PC-3 (cell line): ENCODE measurements around the gene MIEF1. TPM values are rescaled to one million over a fixed set of nuclear protein-coding genes. Genes with fewer than 3 reads are reported as not detected.

Experiments used
- ATAC-seq: fragments of 200-7000 bp; cut with Tn5 transposase; 2 replicates; pipeline ENCODE4 v1.9.1; 2020; ENCODE audit warnings: mild to moderate bottlenecking, moderate library complexity
- BruUV-seq: library from RNA; stranded (reverse); fragments of 400-500 nt; replicated peaks from 2 replicates; lab custom pipeline; 2021; lab: Mats Ljungman, UMichigan
- CTCF ChIA-PET: fragments of 300-600 bp; sonication (Branson Sonifier 250); formaldehyde crosslinking; loops from one replicate; lab custom pipeline; 2022; ENCODE audit warnings: antibody characterized with exemption; lab: Charles Lee
- POLR2A ChIA-PET: fragments of 300-600 bp; sonication (Branson Sonifier 250); formaldehyde crosslinking; loops from one replicate; lab custom pipeline; 2022; ENCODE audit warnings: antibody characterized with exemption; ENCODE audit not compliant: unreplicated experiment; lab: Charles Lee
- DNase-seq: peaks from one replicate; pipeline ENCODE4 v3.0.0-alpha.2; 2015
- H2AFZ ChIP-seq: fragments of 300-600 bp; sonication (generic); 2 replicates; pipeline ENCODE4 v1.6.0; 2016; ENCODE audit warnings: antibody characterized with exemption, low read length
- H3F3A ChIP-seq: fragments of 300-600 bp; sonication (generic); one replicate; pipeline ENCODE4 v1.6.0; 2017; ENCODE audit warnings: antibody characterized with exemption, low read length, control low read depth, mild to moderate bottlenecking; ENCODE audit not compliant: unreplicated experiment
- H3K27ac ChIP-seq: fragments of 300-600 bp; sonication (generic); 2 replicates; pipeline ENCODE4 v1.5.1; 2016; ENCODE audit warnings: mild to moderate bottlenecking, low read length
- H3K27me3 ChIP-seq: fragments of 300-600 bp; sonication (generic); 2 replicates; pipeline ENCODE4 v1.6.1; 2016; ENCODE audit warnings: low read length, mixed read lengths
- H3K36me3 ChIP-seq: fragments of 300-600 bp; sonication (generic); 2 replicates; pipeline ENCODE4 v1.6.1; 2016; ENCODE audit warnings: low read depth, mixed run types, low read length, mixed read lengths
- H3K4me1 ChIP-seq: fragments of 300-600 bp; sonication (generic); 2 replicates; pipeline ENCODE4 v1.5.1; 2016; ENCODE audit warnings: low read length; ENCODE audit not compliant: insufficient read depth
- H3K4me2 ChIP-seq: fragments of 300-600 bp; sonication (generic); 2 replicates; pipeline ENCODE4 v1.6.0; 2016; ENCODE audit warnings: low read length
- H3K4me3 ChIP-seq: fragments of 300-600 bp; sonication (generic); 2 replicates; pipeline ENCODE4 v1.5.1; 2016; ENCODE audit warnings: mild to moderate bottlenecking, low read length, mixed read lengths
- H3K79me2 ChIP-seq: fragments of 300-600 bp; sonication (generic); 2 replicates; pipeline ENCODE4 v1.6.1; 2017; ENCODE audit warnings: low read length, mixed read lengths
- H3K9ac ChIP-seq: fragments of 300-600 bp; sonication (generic); 2 replicates; pipeline ENCODE4 v1.6.0; 2016; ENCODE audit warnings: mild to moderate bottlenecking, low read length
- H3K9me2 ChIP-seq: fragments of 300-600 bp; sonication (generic); replicated peaks from 2 replicates; pipeline ENCODE4 v1.6.1; 2016; ENCODE audit warnings: mixed run types, low read length, mixed read lengths
- H3K9me3 ChIP-seq: fragments of 300-600 bp; sonication (generic); 2 replicates; pipeline ENCODE4 v1.6.1; 2016; ENCODE audit warnings: low read length, mixed read lengths
- H4K20me1 ChIP-seq: fragments of 300-600 bp; sonication (generic); 2 replicates; pipeline ENCODE4 v1.6.1; 2016; ENCODE audit warnings: low read length, mixed read lengths
- EZH2 ChIP-seq: fragments of 300-600 bp; sonication (generic); IDR thresholded peaks from one replicate; pipeline ENCODE4 v1.6.1; 2017; ENCODE audit warnings: antibody characterized with exemption, mild to moderate bottlenecking, low read length; ENCODE audit not compliant: unreplicated experiment
- EZH2phosphoT487 ChIP-seq: fragments of 300-600 bp; sonication (generic); IDR thresholded peaks from 2 replicates; pipeline ENCODE4 v1.6.1; 2018; ENCODE audit warnings: mild to moderate bottlenecking, antibody characterized with exemption, low read length, borderline replicate concordance
- intact Hi-C: fragments of 100-400 bp; cut with micrococcal nuclease; formaldehyde crosslinking; loops from 2 replicates; pipeline ENCODE4 v1.9.0; 2023
- total RNA-seq: library from RNA; depleted of rRNA; stranded (reverse); fragments of >200 nt; gene quantifications from 2 replicates; pipeline ENCODE4 v1.2.3, GENCODE V29; 2014
- TF ChIP-seq, protein P1 (sequence below): fragments of 300-600 bp; sonication (generic); conservative IDR thresholded peaks from 2 replicates; pipeline ENCODE4 v1.5.1; 2017; ENCODE audit warnings: antibody characterized with exemption, low read depth, mild to moderate bottlenecking, low read length

The MIEF1 gene
- total RNA-seq, 1 experiment from 2014 or later = 23.2 TPM

DNA sequence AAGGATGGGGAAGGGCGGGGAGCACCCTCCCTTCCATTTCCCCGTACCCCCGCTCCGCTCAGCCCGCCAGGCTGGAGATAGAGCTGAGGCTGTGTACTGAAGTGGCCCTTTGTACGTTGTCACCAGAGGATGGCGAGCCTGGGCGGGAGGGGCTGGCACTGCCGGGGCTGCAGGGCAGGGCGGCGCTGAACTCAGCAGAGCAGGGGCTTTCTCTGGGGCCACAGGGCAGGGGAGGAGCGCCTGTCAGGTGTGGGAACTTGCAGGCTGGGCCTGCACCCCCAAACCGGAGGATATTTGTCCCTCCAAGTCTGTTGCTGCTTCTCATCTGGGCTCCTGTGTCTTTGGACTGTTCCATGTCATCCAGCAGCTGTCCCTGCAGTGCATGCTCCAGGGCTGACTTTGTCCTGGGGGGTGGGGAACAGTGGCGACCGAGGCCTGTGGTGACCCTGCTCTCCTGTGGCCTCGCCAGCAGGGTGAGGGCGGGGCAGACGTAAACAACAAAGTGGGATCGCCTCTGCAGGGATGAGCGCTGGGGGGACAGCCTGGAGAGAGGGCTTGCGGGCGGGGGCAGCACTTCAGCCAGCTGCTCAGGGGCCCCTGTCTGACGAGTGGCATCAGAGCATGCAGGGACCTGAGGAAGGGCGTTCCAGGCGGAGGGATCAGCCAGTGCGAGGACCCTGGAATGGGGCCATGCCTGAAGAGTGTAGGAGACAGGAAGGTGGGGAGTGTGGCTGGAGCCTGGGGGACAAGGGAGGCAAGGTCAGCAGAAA, 32.2 kb upstream of the MIEF1 start:
- intact Hi-C loops = no loop called here
- H3K27me3 ChIP-seq = no peaks in the 10 kb centered on the region
- H3K79me2 ChIP-seq = no peaks in the 10 kb centered on the region
- DNase-seq (no peak), ATAC-seq (no peak)
- H3K4me2 ChIP-seq = no peak overlapping the region
- no peak overlapping the region for H3K9ac ChIP-seq
- no TSS peak for BruUV-seq
- H3K4me1 ChIP-seq = no peaks in the 10 kb centered on the region
- no peaks in the 10 kb centered on the region for H4K20me1 ChIP-seq
- no peaks in the 10 kb centered on the region for H3K9me2 ChIP-seq
- H3F3A ChIP-seq = no peaks in the 10 kb centered on the region
- H3K36me3 ChIP-seq = no peaks in the 10 kb centered on the region
- no peak for TF ChIP-seq EZH2phosphoT487
- TF ChIP-seq EZH2 = no peak
- TF ChIP-seq, protein P1, sequence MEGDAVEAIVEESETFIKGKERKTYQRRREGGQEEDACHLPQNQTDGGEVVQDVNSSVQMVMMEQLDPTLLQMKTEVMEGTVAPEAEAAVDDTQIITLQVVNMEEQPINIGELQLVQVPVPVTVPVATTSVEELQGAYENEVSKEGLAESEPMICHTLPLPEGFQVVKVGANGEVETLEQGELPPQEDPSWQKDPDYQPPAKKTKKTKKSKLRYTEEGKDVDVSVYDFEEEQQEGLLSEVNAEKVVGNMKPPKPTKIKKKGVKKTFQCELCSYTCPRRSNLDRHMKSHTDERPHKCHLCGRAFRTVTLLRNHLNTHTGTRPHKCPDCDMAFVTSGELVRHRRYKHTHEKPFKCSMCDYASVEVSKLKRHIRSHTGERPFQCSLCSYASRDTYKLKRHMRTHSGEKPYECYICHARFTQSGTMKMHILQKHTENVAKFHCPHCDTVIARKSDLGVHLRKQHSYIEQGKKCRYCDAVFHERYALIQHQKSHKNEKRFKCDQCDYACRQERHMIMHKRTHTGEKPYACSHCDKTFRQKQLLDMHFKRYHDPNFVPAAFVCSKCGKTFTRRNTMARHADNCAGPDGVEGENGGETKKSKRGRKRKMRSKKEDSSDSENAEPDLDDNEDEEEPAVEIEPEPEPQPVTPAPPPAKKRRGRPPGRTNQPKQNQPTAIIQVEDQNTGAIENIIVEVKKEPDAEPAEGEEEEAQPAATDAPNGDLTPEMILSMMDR = no peak
- ChIA-PET CTCF (no interaction called here), POLR2A (no interaction called here)
- no peak overlapping the region for H3K4me3 ChIP-seq
- H3K9me3 ChIP-seq = no peaks in the 10 kb centered on the region
- no peak overlapping the region for H3K27ac ChIP-seq
- H2AFZ ChIP-seq = no peak overlapping the region

DNA sequence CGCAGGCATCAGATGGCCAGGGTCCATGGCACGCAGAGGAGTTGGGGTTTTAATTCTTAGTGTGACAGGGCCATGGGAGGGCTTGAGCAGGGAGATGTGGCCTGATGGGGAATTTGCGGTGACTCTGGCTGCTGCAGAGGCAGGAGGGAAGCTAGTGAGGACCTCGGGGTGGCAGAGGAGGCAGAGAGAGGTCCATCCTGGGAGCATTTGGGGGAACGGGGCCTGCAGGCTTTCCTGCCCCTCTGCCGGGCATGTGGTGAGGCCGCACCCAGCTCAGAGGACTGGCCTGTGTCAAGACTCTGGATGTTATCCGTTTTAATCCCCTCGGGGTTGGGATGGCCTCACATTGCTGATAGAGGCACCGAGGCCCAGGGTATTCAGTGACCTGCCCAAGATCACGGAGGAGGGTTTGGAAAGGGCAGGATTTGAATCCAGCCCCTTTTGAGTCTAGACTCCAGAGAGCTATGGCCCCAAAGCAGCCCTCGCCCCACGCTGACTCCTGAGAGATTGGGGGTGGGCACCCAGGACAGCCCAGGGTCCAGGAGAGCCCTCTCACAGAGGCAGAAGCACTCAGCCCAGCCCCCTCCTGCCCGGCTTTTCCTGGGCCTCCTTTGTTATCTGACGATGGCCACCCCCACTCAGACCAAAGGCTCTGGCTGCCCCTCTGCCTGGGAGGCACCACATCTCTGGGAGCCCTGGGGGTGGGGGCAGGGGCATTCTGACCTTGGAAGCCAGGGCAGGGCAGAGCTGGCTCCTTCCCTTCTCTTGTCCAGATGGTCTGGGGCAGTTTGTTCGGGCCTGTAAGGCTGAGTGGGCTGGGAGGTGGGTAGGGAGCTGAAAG, 31.4 kb upstream of the MIEF1 start:
- ChIA-PET CTCF (interaction anchor here (0.6 kb wide), 1 partner anchor 21 kb away, joined by 3 read pairs; no protein-coding TSS in a partner anchor), POLR2A (no interaction called here)
- H2AFZ ChIP-seq = no peak overlapping the region
- TF ChIP-seq EZH2 (no peak), EZH2phosphoT487 (no peak)
- TF ChIP-seq, protein P1 = no peak
- intact Hi-C loops = no loop called here
- ATAC-seq (no peak), DNase-seq (no peak)
- no peak overlapping the region for H3K4me2 ChIP-seq
- no TSS peak for BruUV-seq
- no peaks in the 10 kb centered on the region for H3K9me2 ChIP-seq
- no peaks in the 10 kb centered on the region for H3K4me1 ChIP-seq
- no peak overlapping the region for H3K4me3 ChIP-seq
- H3F3A ChIP-seq = no peaks in the 10 kb centered on the region
- no peak overlapping the region for H3K27ac ChIP-seq
- H3K27me3 ChIP-seq = no peaks in the 10 kb centered on the region
- no peak overlapping the region for H3K9ac ChIP-seq
- H4K20me1 ChIP-seq = no peaks in the 10 kb centered on the region
- no peaks in the 10 kb centered on the region for H3K36me3 ChIP-seq
- H3K79me2 ChIP-seq = no peaks in the 10 kb centered on the region
- H3K9me3 ChIP-seq = no peaks in the 10 kb centered on the region
